Neuronal stem cell (in vitro differentiated cells): ENCODE data around the gene SPOCK3.

Experiments used
- DNase-seq: peaks from one replicate; pipeline ENCODE4 v3.0.0-alpha.2; 2013; ENCODE audit warnings: low spot score
- H2AFZ ChIP-seq: one replicate; pipeline ENCODE4 v1.6.1; 2013; ENCODE audit warnings: mild to moderate bottlenecking, low read length, inconsistent platforms
- H2AK5ac ChIP-seq: 2 replicates; pipeline ENCODE4 v1.6.1; 2013; ENCODE audit warnings: low read depth, mild to moderate bottlenecking, inconsistent platforms, low read length, moderate library complexity, mixed read lengths
- H2BK120ac ChIP-seq: 2 replicates; pipeline ENCODE4 v1.6.1; 2013; ENCODE audit warnings: low read depth, mild to moderate bottlenecking, inconsistent platforms, low read length, moderate library complexity, mixed read lengths
- H2BK12ac ChIP-seq: one replicate; pipeline ENCODE4 v1.6.1; 2013; ENCODE audit warnings: low read length, inconsistent platforms
- H2BK15ac ChIP-seq: 2 replicates; pipeline ENCODE4 v1.6.1; 2013; ENCODE audit warnings: mild to moderate bottlenecking, low read length, inconsistent platforms, mixed read lengths
- H2BK5ac ChIP-seq: one replicate; pipeline ENCODE4 v1.6.1; 2013; ENCODE audit warnings: inconsistent platforms, mild to moderate bottlenecking, low read length, moderate library complexity
- H3K14ac ChIP-seq: one replicate; pipeline ENCODE4 v1.6.1; 2013; ENCODE audit warnings: low read length, inconsistent platforms
- H3K18ac ChIP-seq: 2 replicates; pipeline ENCODE4 v1.6.1; 2013; ENCODE audit warnings: low read length, inconsistent platforms
- H3K23ac ChIP-seq: 2 replicates; pipeline ENCODE4 v1.6.1; 2013; ENCODE audit warnings: low read depth, mild to moderate bottlenecking, mixed read lengths, low read length, inconsistent platforms; ENCODE audit not compliant: poor library complexity
- H3K27ac ChIP-seq: replicated peaks from 3 replicates; pipeline ENCODE4 v1.5.1; 2013; ENCODE audit warnings: low read length, inconsistent platforms
- H3K27me3 ChIP-seq, 3 experiments: 2 replicates each; pipeline ENCODE4 v1.6.1; 2013; ENCODE audit warnings: low read length in 3 of 3, mild to moderate bottlenecking in 2 of 3, inconsistent platforms in 1 of 3, low read depth in 1 of 3, mixed read lengths in 1 of 3, moderate library complexity in 1 of 3; ENCODE audit not compliant: control insufficient read depth in 3 of 3, insufficient read depth in 3 of 3
- H3K36me3 ChIP-seq, 2 donors: replicated peaks in 1 of 2; 2 replicates each; pipeline ENCODE4 v1.6.1; 2013; ENCODE audit warnings: low read length in 2 of 2; ENCODE audit not compliant: control insufficient read depth in 2 of 2, insufficient read depth in 2 of 2
- H3K4ac ChIP-seq: 2 replicates; pipeline ENCODE4 v1.6.1; 2013; ENCODE audit warnings: inconsistent platforms, mild to moderate bottlenecking, low read length, moderate library complexity
- H3K4me1 ChIP-seq, 2 donors: 1 replicate in 1 of 2; 2 replicates in 1 of 2; pipeline ENCODE4 v1.6.1; 2013; ENCODE audit warnings: low read length in 2 of 2, low read depth in 1 of 2; ENCODE audit not compliant: control insufficient read depth in 2 of 2, insufficient read depth in 1 of 2
- H3K4me2 ChIP-seq: one replicate; pipeline ENCODE4 v1.6.1; 2013; ENCODE audit warnings: mild to moderate bottlenecking, low read length, inconsistent platforms; ENCODE audit not compliant: insufficient read depth, poor library complexity, severe bottlenecking
- H3K4me3 ChIP-seq, 2 donors: 2 replicates each; pipeline ENCODE4 v1.5.1; 2013; ENCODE audit warnings: low read length in 2 of 2, mild to moderate bottlenecking in 2 of 2, inconsistent platforms in 1 of 2, moderate library complexity in 1 of 2
- H3K79me1 ChIP-seq: one replicate; pipeline ENCODE4 v1.6.1; 2013; ENCODE audit warnings: low read depth, mild to moderate bottlenecking, inconsistent platforms, low read length, moderate library complexity
- H3K9ac ChIP-seq: one replicate; pipeline ENCODE4 v1.6.1; 2013; ENCODE audit warnings: mild to moderate bottlenecking, low read depth, low read length, inconsistent platforms; ENCODE audit not compliant: poor library complexity
- H3K9me3 ChIP-seq, 2 donors: replicated peaks in 1 of 2; 2 replicates each; pipeline versions ENCODE3 to v1.6.1; 2013; ENCODE audit warnings: low read length in 2 of 2, mild to moderate bottlenecking in 2 of 2, inconsistent platforms in 1 of 2, low read depth in 1 of 2, mixed read lengths in 1 of 2, moderate library complexity in 1 of 2; ENCODE audit not compliant: control insufficient read depth in 2 of 2, insufficient read depth in 1 of 2
- H4K8ac ChIP-seq: one replicate; pipeline ENCODE4 v1.6.1; 2013; ENCODE audit warnings: low read depth, mild to moderate bottlenecking, inconsistent platforms, low read length, moderate library complexity
- H4K91ac ChIP-seq: one replicate; pipeline ENCODE4 v1.6.1; 2013; ENCODE audit warnings: low read length, low read depth, mild to moderate bottlenecking, inconsistent platforms; ENCODE audit not compliant: poor library complexity
- WGBS, 2 donors: extraction: QIAGEN DNeasy Blood & Tissue Kit; methylation state at CpG; one replicate each; pipeline ENCODE4 v1.1.7; 2013; ENCODE audit warnings: missing lambda C conversion rate in 2 of 2, mixed read lengths in 1 of 2; ENCODE audit not compliant: insufficient read length in 2 of 2, insufficient replicate concordance in 1 of 2; ENCODE audit errors: extremely low coverage in 2 of 2; 5-methylcytosine and 5-hydroxymethylcytosine counted together

SPOCK3 gene

DNA sequence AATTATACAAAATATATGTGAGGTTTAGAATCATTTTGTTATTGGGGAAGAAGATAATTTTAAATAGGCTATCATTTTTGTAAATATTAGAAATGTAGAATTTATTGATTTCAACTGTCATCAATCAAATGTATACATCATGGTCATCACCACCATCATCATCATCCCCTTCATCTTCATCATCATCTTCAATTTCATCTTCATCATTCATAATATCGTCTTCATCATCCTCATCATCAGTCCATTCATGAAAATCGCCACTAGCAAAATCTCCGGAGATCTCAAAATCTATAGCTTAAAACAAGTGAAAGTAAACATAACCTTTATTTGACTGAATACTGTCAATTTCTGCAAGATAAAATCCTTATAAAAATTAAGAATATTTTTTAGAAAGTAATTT, 499.5 kb downstream of the SPOCK3 start:
- no peak overlapping the region for H3K23ac ChIP-seq
- H2AK5ac ChIP-seq, result no peak overlapping the region
- H3K9me3 ChIP-seq, result no peaks in the 10 kb centered on the region

DNA sequence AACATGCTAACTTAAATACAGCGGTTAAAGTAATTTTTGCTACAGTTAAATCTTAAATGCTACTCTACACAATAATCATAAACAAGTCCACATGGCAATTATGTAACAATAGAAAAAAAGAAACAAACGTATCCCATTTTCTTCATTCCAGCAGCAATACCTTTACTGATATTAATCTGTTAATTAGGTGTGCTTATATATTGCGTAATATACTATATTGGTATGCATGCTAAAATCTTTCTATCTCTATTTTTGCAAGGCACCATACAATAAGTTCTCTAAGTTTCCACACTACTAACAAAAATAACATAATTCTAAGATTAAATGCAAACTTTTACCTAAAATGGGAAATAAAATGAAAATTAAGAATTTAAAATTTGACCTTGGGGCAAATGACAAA, 500.6 kb downstream of the SPOCK3 start:
- H3K9me3 ChIP-seq, result no peaks in the 10 kb centered on the region
- H2BK120ac ChIP-seq, result no peak overlapping the region
- no peak overlapping the region for H3K4me2 ChIP-seq
- H3K9ac ChIP-seq, result no peak overlapping the region
- WGBS, 2 donors, result no CpG with 5 or more reads among the region's 3 CpGs
- H3K36me3 ChIP-seq, result no peaks in the 10 kb centered on the region
- H4K91ac ChIP-seq, result no peak overlapping the region
- no peak overlapping the region for H2BK5ac ChIP-seq
- H3K27me3 ChIP-seq, result no peaks in the 10 kb centered on the region
- H3K4ac ChIP-seq, result no peak overlapping the region
- DNase-seq, result no peak
- no peak overlapping the region for H3K27ac ChIP-seq
- no peak overlapping the region for H2AFZ ChIP-seq
- H3K79me1 ChIP-seq, result no peaks in the 10 kb centered on the region
- H4K8ac ChIP-seq, result no peak overlapping the region
- H3K14ac ChIP-seq, result no peak overlapping the region
- H3K23ac ChIP-seq, result no peak overlapping the region
- H3K4me1 ChIP-seq, result no peaks in the 10 kb centered on the region
- H2BK15ac ChIP-seq, result no peak overlapping the region
- no peak overlapping the region for H3K4me3 ChIP-seq
- no peak overlapping the region for H2BK12ac ChIP-seq
- H2AK5ac ChIP-seq, result no peak overlapping the region
- no peak overlapping the region for H3K18ac ChIP-seq

More for the DNA sequence above, 499.5 kb downstream of the SPOCK3 start:
- Histone ChIP-seq H2BK12ac (no peak overlapping the region), H2BK5ac (no peak overlapping the region), H3K79me1 (no peaks in the 10 kb centered on the region), H4K8ac (no peak overlapping the region), H2AFZ (no peak overlapping the region), H3K4me2 (no peak overlapping the region), H3K27ac (no peak overlapping the region), H3K27me3 (no peaks in the 10 kb centered on the region), H3K14ac (no peak overlapping the region), H2BK120ac (no peak overlapping the region), H2BK15ac (no peak overlapping the region), H3K4me3 (no peak overlapping the region), H3K4me1 (no peaks in the 10 kb centered on the region), H3K36me3 (no peaks in the 10 kb centered on the region), H3K18ac (no peak overlapping the region), H3K9ac (no peak overlapping the region), H4K91ac (no peak overlapping the region), H3K4ac (no peak overlapping the region)
- DNase-seq, result no peak
- WGBS, 2 donors, result 100% methylated on average over 1 to 3 of the region's 3 CpGs

DNA sequence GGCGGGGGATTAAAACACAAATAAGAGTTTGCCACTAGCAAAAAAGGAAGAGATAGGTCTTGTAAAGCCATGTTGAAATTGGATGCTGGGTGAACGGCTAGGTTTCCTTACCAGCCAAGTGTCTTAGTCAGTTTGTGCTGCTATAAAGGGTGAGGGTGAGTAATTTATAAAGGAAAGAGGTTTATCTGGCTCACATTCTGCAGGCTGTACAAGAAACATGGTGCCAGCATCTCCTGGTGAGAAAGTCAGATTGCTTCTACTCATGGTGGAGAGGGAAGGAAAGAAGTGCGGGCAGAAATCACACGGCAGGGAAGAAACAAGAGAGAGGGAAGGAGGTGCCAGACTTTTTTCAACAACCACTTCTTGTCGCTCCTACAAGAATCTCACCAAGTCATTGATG, 507.5 kb downstream of the SPOCK3 start:
- Histone ChIP-seq H3K79me1 (no peaks in the 10 kb centered on the region), H4K91ac (no peak overlapping the region), H3K9ac (no peak overlapping the region), H3K23ac (no peak overlapping the region), H2BK120ac (no peak overlapping the region), H3K27me3 (no peaks in the 10 kb centered on the region), H3K9me3 (no peaks in the 10 kb centered on the region), H3K4me1 (peaks cover 0 to 3% of the 10 kb centered on the region in 2 donors), H2BK12ac (no peak overlapping the region), H3K18ac (no peak overlapping the region), H2BK5ac (no peak overlapping the region), H2BK15ac (no peak overlapping the region), H3K14ac (no peak overlapping the region), H2AFZ (no peak overlapping the region), H2AK5ac (no peak overlapping the region), H3K4ac (no peak overlapping the region), H3K27ac (no peak overlapping the region), H3K4me2 (no peak overlapping the region), H4K8ac (no peak overlapping the region), H3K4me3 (no peak overlapping the region), H3K36me3 (no peaks in the 10 kb centered on the region)
- DNase-seq, result no peak
- no CpG with 5 or more reads among the region's 5 CpGs for WGBS, 2 donors

DNA sequence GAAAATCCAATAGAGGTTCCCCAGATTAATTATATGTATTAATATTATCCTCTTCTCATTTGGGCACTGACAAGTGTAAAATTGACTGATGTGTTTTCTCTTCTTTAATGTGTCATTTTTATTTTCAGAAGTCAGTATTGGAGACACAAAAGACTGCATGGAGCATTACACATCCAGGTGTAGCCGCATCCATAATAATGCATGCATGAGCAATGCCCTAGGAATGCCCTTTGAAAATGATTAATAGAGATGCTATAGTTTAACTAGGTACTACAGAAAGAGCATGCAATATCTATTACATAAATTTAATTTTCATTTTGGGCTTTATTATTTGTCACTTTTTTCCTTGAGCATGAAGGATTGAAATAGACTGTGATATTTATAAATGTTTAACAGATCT, 509.9 kb downstream of the SPOCK3 start:
- Histone ChIP-seq H3K23ac (no peak overlapping the region), H3K9ac (no peak overlapping the region), H3K4me1 (peaks cover 0 to 3% of the 10 kb centered on the region in 2 donors), H3K18ac (no peak overlapping the region), H4K91ac (no peak overlapping the region), H3K79me1 (no peaks in the 10 kb centered on the region), H3K4me3 (no peak overlapping the region), H3K36me3 (no peaks in the 10 kb centered on the region), H4K8ac (no peak overlapping the region), H3K4me2 (no peak overlapping the region), H3K4ac (no peak overlapping the region), H2BK15ac (no peak overlapping the region), H2BK12ac (no peak overlapping the region), H3K27me3 (no peaks in the 10 kb centered on the region), H2AK5ac (no peak overlapping the region), H2BK5ac (no peak overlapping the region), H2AFZ (no peak overlapping the region), H3K9me3 (no peaks in the 10 kb centered on the region), H3K27ac (no peak overlapping the region), H2BK120ac (no peak overlapping the region), H3K14ac (no peak overlapping the region)
- DNase-seq, result no peak
- WGBS, 2 donors, result no CpG with 5 or more reads among the region's 1 CpG
